Amniotic epithelial cell (primary cell): ENCODE measurements around the gene ARHGAP18.
"Not testable (repeated sequence)": the region's sequence is repeated elsewhere in the genome, so short reads cannot be mapped to it uniquely, and the experiment has no call there.

Experiments used
- DNase-seq: peaks from one replicate; pipeline ENCODE4 v3.0.0-alpha.2; 2010; ENCODE audit warnings: low read depth

The ARHGAP18 gene

GRCh38 chr6:129583866-129584265 lies 126.1 kb downstream of the ARHGAP18 start:
- no peak for DNase-seq

- no peak for DNase-seq
Observed at GRCh38 chr6:129578315-129578714, 131.7 kb downstream of the ARHGAP18 start.

- DNase-seq: no peak
Observed at GRCh38 chr6:129577691-129578090, 132.3 kb downstream of the ARHGAP18 start.

GRCh38 chr6:129576456-129576855 lies 133.5 kb downstream of the ARHGAP18 start:
- no peak for DNase-seq

GRCh38 chr6:129575378-129576118 lies 134.4 kb downstream of the ARHGAP18 start:
- peak; percentile 78 for DNase-seq

- not testable (repeated sequence) for DNase-seq
Observed at GRCh38 chr6:129574605-129575004, 135.4 kb downstream of the ARHGAP18 start.

GRCh38 chr6:129570929-129571328 lies 139.0 kb downstream of the ARHGAP18 start:
- not testable (repeated sequence) for DNase-seq

GRCh38 chr6:129568015-129568414 lies 142.0 kb downstream of the ARHGAP18 start:
- DNase-seq: no peak

- peak; percentile 32 for DNase-seq
Observed at GRCh38 chr6:129567374-129567773, 142.6 kb downstream of the ARHGAP18 start.

- DNase-seq: no peak
Observed at GRCh38 chr6:129565811-129566210, 144.2 kb downstream of the ARHGAP18 start.

- no peak for DNase-seq
Observed at GRCh38 chr6:129565366-129565765, 144.6 kb downstream of the ARHGAP18 start.

- DNase-seq: no peak
Observed at GRCh38 chr6:129558248-129558647, 151.7 kb downstream of the ARHGAP18 start.

- peak; percentile 81 for DNase-seq
Observed at GRCh38 chr6:129555206-129555832, 154.7 kb downstream of the ARHGAP18 start.

GRCh38 chr6:129552413-129552812 lies 157.6 kb downstream of the ARHGAP18 start:
- DNase-seq: no peak

GRCh38 chr6:129551486-129551885 lies 158.5 kb downstream of the ARHGAP18 start:
- no peak for DNase-seq

- DNase-seq: no peak
Observed at GRCh38 chr6:129546702-129547101, 163.3 kb downstream of the ARHGAP18 start.

GRCh38 chr6:129544892-129545612 lies 164.9 kb downstream of the ARHGAP18 start:
- peak; percentile 65 for DNase-seq

GRCh38 chr6:129543981-129544380 lies 166.0 kb downstream of the ARHGAP18 start:
- DNase-seq: peak; percentile 22

GRCh38 chr6:129542705-129543104 lies 167.3 kb downstream of the ARHGAP18 start:
- no peak for DNase-seq

- no peak for DNase-seq
Observed at GRCh38 chr6:129539032-129539431, 170.9 kb downstream of the ARHGAP18 start.

- DNase-seq: no peak
Observed at GRCh38 chr6:129536271-129536670, 173.7 kb downstream of the ARHGAP18 start.

GRCh38 chr6:129534926-129535325 lies 175.1 kb downstream of the ARHGAP18 start:
- DNase-seq: no peak
